GM06990 (cell line): ENCODE data around the gene HTRA2.
"Not testable (repeated sequence)": the region's sequence is repeated elsewhere in the genome, so short reads cannot be mapped to it uniquely, and the experiment has no call there.

Experiments used
- DNase-seq: peaks from one replicate; pipeline ENCODE4 v3.0.0-alpha.2; 2011; ENCODE audit not compliant: insufficient read length; ENCODE audit errors: extremely low read depth
- H3K27me3 ChIP-seq: replicated peaks from 2 replicates; pipeline ENCODE4 v1.6.0; 2011; ENCODE audit warnings: low read length; ENCODE audit not compliant: control insufficient read depth, insufficient read depth
- H3K36me3 ChIP-seq: 2 replicates; pipeline ENCODE4 v1.5.1; 2011; ENCODE audit warnings: low read length; ENCODE audit not compliant: control insufficient read depth, insufficient read depth
- H3K4me3 ChIP-seq: replicated peaks from 2 replicates; pipeline ENCODE4 v1.5.1; 2011; ENCODE audit warnings: low read depth, mild to moderate bottlenecking, control low read depth, low read length
- CTCF ChIP-seq: IDR thresholded peaks from 2 replicates; pipeline ENCODE4 v1.5.1; 2011; ENCODE audit warnings: low read length, control low read depth, mild to moderate bottlenecking, inconsistent platforms; ENCODE audit not compliant: insufficient read depth, poor library complexity, severe bottlenecking

HTRA2 gene

GRCh38 chr2:74559912-74560311 is 30.2 kb downstream of the HTRA2 start:
- no peak for DNase-seq
- H3K4me3 ChIP-seq, result no peak overlapping the region
- TF ChIP-seq CTCF, result no peak
- peaks cover 14% of the 10 kb centered on the region for H3K36me3 ChIP-seq
- no peaks in the 10 kb centered on the region for H3K27me3 ChIP-seq

- Histone ChIP-seq H3K27me3 (no peaks in the 10 kb centered on the region), H3K36me3 (peaks cover 14% of the 10 kb centered on the region), H3K4me3 (no peak overlapping the region)
- TF ChIP-seq CTCF, result no peak
- DNase-seq, result no peak
These were observed 30.9 kb downstream of the HTRA2 start for GRCh38 chr2:74560591-74560990.

GRCh38 chr2:74561022-74561421 is 31.3 kb downstream of the HTRA2 start:
- H3K36me3 ChIP-seq, result peaks cover 14% of the 10 kb centered on the region
- not testable (repeated sequence) for DNase-seq, H3K4me3 ChIP-seq, H3K27me3 ChIP-seq

- H3K27me3 ChIP-seq, result no peaks in the 10 kb centered on the region
- H3K4me3 ChIP-seq, result no peak overlapping the region
- H3K36me3 ChIP-seq, result peaks cover 4% of the 10 kb centered on the region
- TF ChIP-seq CTCF, result no peak
- no peak for DNase-seq
These were observed 32.5 kb downstream of the HTRA2 start for GRCh38 chr2:74562126-74562775.

- no peak for TF ChIP-seq CTCF
- no peak for DNase-seq
- H3K27me3 ChIP-seq, result no peaks in the 10 kb centered on the region
- H3K36me3 ChIP-seq, result no peaks in the 10 kb centered on the region
- H3K4me3 ChIP-seq, result no peak overlapping the region
These were observed 34.5 kb downstream of the HTRA2 start for GRCh38 chr2:74564222-74564621.

- Histone ChIP-seq H3K4me3 (no peak overlapping the region), H3K36me3 (no peaks in the 10 kb centered on the region), H3K27me3 (no peaks in the 10 kb centered on the region)
- TF ChIP-seq CTCF, result no peak
- DNase-seq, result no peak
These were observed 36.5 kb downstream of the HTRA2 start for GRCh38 chr2:74566076-74566753.
